Osteoblast (primary cell): ENCODE results near the gene TSPAN1. TPM values are rescaled to one million over a fixed set of nuclear protein-coding genes. Genes with fewer than 3 reads are reported as not detected.

Source experiments
- DNase-seq: peaks from one replicate; pipeline ENCODE4 v3.0.0; 2011; ENCODE audit warnings: low spot score, mixed read lengths; ENCODE audit not compliant: insufficient read length; ENCODE audit errors: missing footprints
- H2AFZ ChIP-seq: 2 replicates; pipeline ENCODE4 v1.6.0; 2011; ENCODE audit warnings: mild to moderate bottlenecking, low read length
- H3K27ac ChIP-seq: 2 replicates; pipeline ENCODE4 v1.5.1; 2011; ENCODE audit warnings: mild to moderate bottlenecking, low read depth, low read length, moderate library complexity
- H3K27me3 ChIP-seq: 2 replicates; pipeline ENCODE4 v1.6.0; 2012; ENCODE audit warnings: mild to moderate bottlenecking, control low read depth, inconsistent platforms, low read length, moderate library complexity; ENCODE audit not compliant: insufficient read depth
- H3K36me3 ChIP-seq: 2 replicates; pipeline ENCODE4 v1.5.1; 2011; ENCODE audit warnings: mild to moderate bottlenecking, low read length, control low read depth, moderate library complexity; ENCODE audit not compliant: insufficient read depth
- H3K4me1 ChIP-seq: 2 replicates; pipeline ENCODE4 v1.5.1; 2011; ENCODE audit warnings: mild to moderate bottlenecking, low read length, control low read depth, moderate library complexity; ENCODE audit not compliant: insufficient read depth
- H3K4me2 ChIP-seq: 2 replicates; pipeline ENCODE4 v1.6.0; 2011; ENCODE audit warnings: mild to moderate bottlenecking, low read length; ENCODE audit not compliant: insufficient read depth
- H3K4me3 ChIP-seq: fragments of 200-600 bp; sonication (generic); 3 replicates; pipeline ENCODE4 v1.5.1; 2012; ENCODE audit warnings: mild to moderate bottlenecking, low read length, inconsistent platforms; ENCODE audit not compliant: insufficient read depth
- H3K79me2 ChIP-seq: 2 replicates; pipeline ENCODE4 v1.6.0; 2012; ENCODE audit warnings: mild to moderate bottlenecking, low read length, control low read depth, inconsistent platforms; ENCODE audit not compliant: insufficient read depth
- H3K9me3 ChIP-seq: 2 replicates; pipeline ENCODE4 v1.5.1; 2011; ENCODE audit warnings: low read depth, low read length, control low read depth
- H4K20me1 ChIP-seq: 2 replicates; pipeline ENCODE4 v1.6.0; 2012; ENCODE audit warnings: mild to moderate bottlenecking, low read length, control low read depth; ENCODE audit not compliant: insufficient read depth
- total RNA-seq: library from RNA; depleted of rRNA; stranded (reverse); fragments of >200 nt; gene quantifications from 2 replicates; pipeline ENCODE4 v1.2.3, GENCODE V29; 2012
- TF ChIP-seq, protein P1 (sequence below): IDR thresholded peaks from 2 replicates; pipeline ENCODE4 v1.5.1; 2011; ENCODE audit warnings: mild to moderate bottlenecking, low read depth, low read length, moderate library complexity; ENCODE audit errors: extremely low read depth

The TSPAN1 gene
- total RNA-seq, 1 donor, result 1.1 TPM

DNA sequence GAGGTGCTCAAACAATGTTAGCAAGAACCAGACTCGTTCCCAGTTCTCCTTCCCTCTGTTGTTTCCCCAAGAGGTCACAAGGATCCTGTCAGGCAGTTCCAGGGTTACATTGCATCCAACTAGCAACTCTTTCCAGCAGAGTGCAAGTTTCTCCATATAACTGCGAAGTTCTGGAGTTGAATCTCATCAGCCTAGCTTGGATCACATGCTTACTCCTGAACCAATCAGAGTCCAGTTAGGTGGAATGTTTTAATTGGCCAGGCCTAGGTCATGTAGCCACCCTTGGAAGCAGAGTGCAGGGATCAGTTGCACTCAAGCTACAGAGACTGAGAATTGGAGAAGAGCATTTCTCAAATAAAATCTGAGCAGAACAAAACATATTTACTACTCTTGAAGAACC, 26.6 kb upstream of the TSPAN1 start:
- no peaks in the 10 kb centered on the region for H3K9me3 ChIP-seq
- TF ChIP-seq, protein P1, sequence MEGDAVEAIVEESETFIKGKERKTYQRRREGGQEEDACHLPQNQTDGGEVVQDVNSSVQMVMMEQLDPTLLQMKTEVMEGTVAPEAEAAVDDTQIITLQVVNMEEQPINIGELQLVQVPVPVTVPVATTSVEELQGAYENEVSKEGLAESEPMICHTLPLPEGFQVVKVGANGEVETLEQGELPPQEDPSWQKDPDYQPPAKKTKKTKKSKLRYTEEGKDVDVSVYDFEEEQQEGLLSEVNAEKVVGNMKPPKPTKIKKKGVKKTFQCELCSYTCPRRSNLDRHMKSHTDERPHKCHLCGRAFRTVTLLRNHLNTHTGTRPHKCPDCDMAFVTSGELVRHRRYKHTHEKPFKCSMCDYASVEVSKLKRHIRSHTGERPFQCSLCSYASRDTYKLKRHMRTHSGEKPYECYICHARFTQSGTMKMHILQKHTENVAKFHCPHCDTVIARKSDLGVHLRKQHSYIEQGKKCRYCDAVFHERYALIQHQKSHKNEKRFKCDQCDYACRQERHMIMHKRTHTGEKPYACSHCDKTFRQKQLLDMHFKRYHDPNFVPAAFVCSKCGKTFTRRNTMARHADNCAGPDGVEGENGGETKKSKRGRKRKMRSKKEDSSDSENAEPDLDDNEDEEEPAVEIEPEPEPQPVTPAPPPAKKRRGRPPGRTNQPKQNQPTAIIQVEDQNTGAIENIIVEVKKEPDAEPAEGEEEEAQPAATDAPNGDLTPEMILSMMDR, result no peak
- no peak overlapping the region for H3K4me2 ChIP-seq
- no peaks in the 10 kb centered on the region for H3K79me2 ChIP-seq
- no peak overlapping the region for H2AFZ ChIP-seq
- H3K4me3 ChIP-seq, result no peak overlapping the region
- peaks cover 11% of the 10 kb centered on the region for H3K4me1 ChIP-seq
- H3K36me3 ChIP-seq, result no peaks in the 10 kb centered on the region
- no peaks in the 10 kb centered on the region for H4K20me1 ChIP-seq
- no peaks in the 10 kb centered on the region for H3K27me3 ChIP-seq
- no peak overlapping the region for H3K27ac ChIP-seq
- no peak for DNase-seq

DNA sequence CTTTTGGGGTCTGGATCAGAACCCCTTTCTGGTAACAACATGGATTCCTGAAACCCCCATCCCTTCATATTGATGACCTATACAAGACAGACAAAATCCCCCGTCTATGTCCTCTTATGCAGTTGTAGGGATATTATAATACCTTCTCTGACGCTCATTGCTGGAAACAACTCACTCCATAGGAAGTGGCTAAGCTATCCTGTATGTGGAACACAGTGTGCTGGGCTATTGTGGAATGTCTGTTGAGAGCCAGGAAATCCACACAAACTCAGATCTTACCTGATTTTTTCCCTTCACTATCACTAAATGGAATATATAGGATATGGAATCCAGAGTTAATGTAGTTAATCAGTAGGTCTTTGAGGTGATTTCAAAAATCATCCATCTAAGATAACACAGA, 24.8 kb upstream of the TSPAN1 start:
- Histone ChIP-seq H3K4me2 (no peak overlapping the region), H3K4me1 (peaks cover 16% of the 10 kb centered on the region), H2AFZ (no peak overlapping the region), H3K36me3 (no peaks in the 10 kb centered on the region), H3K27ac (no peak overlapping the region), H4K20me1 (no peaks in the 10 kb centered on the region), H3K9me3 (no peaks in the 10 kb centered on the region), H3K27me3 (no peaks in the 10 kb centered on the region), H3K79me2 (no peaks in the 10 kb centered on the region), H3K4me3 (no peak overlapping the region)
- DNase-seq, result no peak
- TF ChIP-seq, protein P1, result no peak

GRCh38 chr1:46152016-46152415, 22.9 kb upstream of the TSPAN1 start:
- H3K27ac ChIP-seq, result peak overlapping the region; percentile 48
- peak overlapping the region; percentile 30 for H3K4me2 ChIP-seq

GRCh38 chr1:46153228-46153627, 21.7 kb upstream of the TSPAN1 start:
- TF ChIP-seq, protein P1, result no peak
- no peaks in the 10 kb centered on the region for H3K27me3 ChIP-seq
- H3K27ac ChIP-seq, result no peak overlapping the region
- H4K20me1 ChIP-seq, result no peaks in the 10 kb centered on the region
- no peak overlapping the region for H2AFZ ChIP-seq
- no peak for DNase-seq
- H3K4me2 ChIP-seq, result no peak overlapping the region
- no peak overlapping the region for H3K4me3 ChIP-seq
- H3K36me3 ChIP-seq, result no peaks in the 10 kb centered on the region
- H3K79me2 ChIP-seq, result no peaks in the 10 kb centered on the region
- no peaks in the 10 kb centered on the region for H3K9me3 ChIP-seq
- H3K4me1 ChIP-seq, result peaks cover 16% of the 10 kb centered on the region

More at GRCh38 chr1:46152016-46152415, 22.9 kb upstream of the TSPAN1 start:
- Histone ChIP-seq H4K20me1 (no peaks in the 10 kb centered on the region), H3K4me1 (peaks cover 16% of the 10 kb centered on the region), H3K36me3 (no peaks in the 10 kb centered on the region), H3K79me2 (no peaks in the 10 kb centered on the region), H3K4me3 (no peak overlapping the region), H3K9me3 (no peaks in the 10 kb centered on the region), H2AFZ (peak overlapping the region; percentile 2), H3K27me3 (no peaks in the 10 kb centered on the region)
- no peak for DNase-seq
- TF ChIP-seq, protein P1, result no peak
